GM15510 (cell line): ENCODE data around the gene CAMSAP1.

ENCODE experiments used
- POLR2A ChIP-seq: IDR thresholded peaks from 3 replicates; pipeline ENCODE4 v1.6.1; 2011; ENCODE audit warnings: borderline replicate concordance; ENCODE audit not compliant: insufficient read length; ENCODE audit errors: extremely low read depth

The CAMSAP1 gene

DNA sequence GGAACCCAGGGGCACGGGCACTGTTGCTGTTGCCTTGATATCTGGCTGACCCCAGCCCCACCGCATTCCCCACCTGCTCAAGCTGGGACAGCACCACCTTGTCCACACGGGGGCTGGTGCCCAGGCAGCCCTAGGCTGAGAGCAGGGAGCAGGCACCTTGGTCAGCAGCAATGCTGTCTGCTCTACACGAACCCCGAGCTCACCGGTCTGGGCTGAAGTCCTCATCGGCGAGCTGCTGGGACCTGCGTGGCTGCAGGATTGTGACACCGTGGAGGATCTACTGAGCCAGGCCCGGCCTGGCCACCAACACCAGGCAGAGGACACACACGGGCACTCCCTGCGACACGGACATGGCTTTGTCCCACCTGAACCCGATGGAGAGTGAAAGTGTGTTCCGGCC, 127.3 kb downstream of the CAMSAP1 start:
- no peak for TF ChIP-seq POLR2A

DNA sequence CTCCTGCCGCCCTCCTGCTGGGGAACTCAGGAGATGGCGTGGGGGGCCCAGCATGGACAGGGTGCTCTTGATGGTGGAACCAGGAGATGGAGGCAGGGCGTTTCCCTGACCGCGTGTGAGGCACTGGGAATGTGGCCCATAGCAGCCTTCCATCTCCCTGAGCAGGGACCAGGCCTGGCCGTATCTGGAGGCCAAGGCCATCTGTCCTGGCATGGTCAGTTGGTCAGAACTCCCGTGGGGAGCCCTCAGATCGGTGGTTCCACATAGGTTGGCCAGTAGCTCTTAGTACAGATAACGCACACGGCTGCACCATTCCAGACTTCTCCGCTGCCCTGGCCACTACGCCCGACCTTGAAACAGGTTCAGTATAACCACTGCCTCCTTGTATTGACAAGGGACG, 127.8 kb downstream of the CAMSAP1 start:
- TF ChIP-seq POLR2A: no peak

GRCh38 chr9:135778421-135778820, 128.9 kb downstream of the CAMSAP1 start:
- TF ChIP-seq POLR2A: no peak

GRCh38 chr9:135777623-135778177, 129.6 kb downstream of the CAMSAP1 start:
- TF ChIP-seq POLR2A: no peak

DNA sequence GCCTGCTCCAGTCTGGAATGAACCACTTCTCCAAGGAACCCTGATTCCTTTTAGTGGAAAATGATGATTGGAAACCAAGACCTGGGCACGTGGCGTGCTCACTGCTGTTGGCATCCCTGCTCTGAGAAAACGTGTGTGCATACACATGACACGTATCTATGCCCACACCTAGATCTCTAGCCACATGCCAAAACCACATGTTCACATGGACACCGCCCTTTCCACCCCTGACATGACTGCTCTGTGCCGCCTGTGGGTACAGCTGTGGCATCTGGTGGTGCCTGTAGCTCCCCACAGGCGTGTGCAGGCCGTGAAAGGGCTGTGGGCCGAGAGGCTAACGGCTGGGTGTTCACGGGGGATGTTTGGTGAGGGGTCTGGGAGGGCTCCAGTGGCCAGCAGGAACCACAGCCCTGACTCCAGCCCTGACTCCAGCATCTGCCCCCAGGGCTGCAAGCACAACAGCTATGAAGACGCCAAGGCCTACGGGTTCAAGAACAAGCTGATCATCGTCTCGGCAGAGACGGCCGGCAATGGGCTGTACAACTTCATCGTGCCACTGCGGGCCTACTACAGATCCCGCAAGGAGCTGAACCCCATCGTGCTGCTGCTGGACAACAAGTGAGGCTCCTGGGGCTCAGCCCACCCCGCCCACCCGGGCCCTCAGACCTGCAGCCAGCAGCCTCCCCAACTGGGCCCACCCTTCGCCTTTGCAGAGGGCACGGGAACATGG, 130.3 kb downstream of the CAMSAP1 start:
- no peak for TF ChIP-seq POLR2A

DNA sequence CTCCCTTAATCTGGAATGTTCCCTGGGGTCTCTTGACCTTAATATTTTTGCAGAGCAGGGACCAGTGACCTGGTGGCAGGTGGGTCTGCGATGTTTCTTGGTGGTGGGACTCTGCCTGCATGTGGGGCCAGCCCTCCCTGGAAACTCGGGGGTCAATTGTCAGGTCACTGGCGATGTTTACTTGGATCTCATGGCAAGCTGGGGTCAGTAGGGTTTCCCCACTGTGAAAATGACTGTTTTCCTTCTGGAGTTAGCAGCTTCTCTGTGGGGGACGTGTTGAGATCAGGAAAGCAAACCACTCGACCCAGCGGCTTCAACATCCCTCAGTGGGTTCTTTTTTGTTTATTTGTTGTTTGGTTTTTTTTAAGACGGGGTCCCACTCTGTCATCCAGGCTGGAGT, 131.4 kb downstream of the CAMSAP1 start:
- TF ChIP-seq POLR2A: no peak

DNA sequence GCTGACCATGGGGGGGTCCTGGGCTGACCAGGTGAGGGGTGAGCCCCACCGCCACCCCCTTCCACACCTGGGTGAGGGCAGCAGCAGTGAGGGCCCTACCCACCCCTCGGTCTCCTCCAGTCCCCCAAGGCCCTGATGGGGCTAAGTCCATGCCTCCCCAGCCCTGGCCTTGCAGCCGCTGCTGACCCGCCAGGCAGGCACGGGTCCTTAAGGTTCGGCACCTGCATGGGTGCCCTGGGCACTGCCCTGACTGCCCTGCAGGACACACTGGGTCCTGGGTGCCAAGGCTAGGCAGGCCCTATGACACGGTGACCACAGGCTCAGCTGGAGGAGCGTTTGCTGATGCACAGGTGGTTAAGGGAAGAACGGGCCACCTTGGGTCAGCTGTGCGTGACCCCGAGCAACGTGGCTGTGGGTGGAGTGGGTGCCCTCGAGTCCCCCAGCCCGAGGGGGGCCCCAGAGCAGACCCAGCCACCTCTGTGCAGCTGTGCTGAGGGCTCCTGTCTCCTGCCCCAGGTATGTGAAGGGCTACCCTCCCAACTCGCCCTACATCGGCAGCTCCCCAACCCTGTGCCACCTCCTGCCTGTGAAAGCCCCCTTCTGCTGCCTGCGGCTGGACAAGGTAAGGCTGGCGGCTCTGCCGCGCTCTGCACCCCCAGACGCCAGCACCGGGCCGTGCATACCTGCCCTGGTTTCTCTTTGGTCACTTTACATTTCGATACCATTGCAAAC, 132.4 kb downstream of the CAMSAP1 start:
- no peak for TF ChIP-seq POLR2A

- no peak for TF ChIP-seq POLR2A
Measured at GRCh38 chr9:135774239-135774747, 133.1 kb downstream of the CAMSAP1 start.

GRCh38 chr9:135773530-135774238, 133.7 kb downstream of the CAMSAP1 start:
- no peak for TF ChIP-seq POLR2A

GRCh38 chr9:135772702-135773493, 134.4 kb downstream of the CAMSAP1 start:
- TF ChIP-seq POLR2A: no peak

- TF ChIP-seq POLR2A: no peak
Measured at GRCh38 chr9:135772056-135772646, 135.2 kb downstream of the CAMSAP1 start.

GRCh38 chr9:135771401-135772051, 135.8 kb downstream of the CAMSAP1 start:
- TF ChIP-seq POLR2A: no peak

GRCh38 chr9:135770771-135771170, 136.6 kb downstream of the CAMSAP1 start:
- TF ChIP-seq POLR2A: no peak
